GM12891 (cell line): ENCODE results near the gene NEIL1.

Source experiments
- PAX5 ChIP-seq: IDR thresholded peaks from 2 replicates; pipeline ENCODE4 v1.6.1; 2011; ENCODE audit warnings: low read length, moderate library complexity, mild to moderate bottlenecking; ENCODE audit not compliant: insufficient read depth, severe bottlenecking
- POLR2A ChIP-seq: IDR thresholded peaks from 2 replicates; pipeline ENCODE4 v1.6.1; 2011; ENCODE audit warnings: low read depth, low read length, control low read depth
- POLR2AphosphoS5 ChIP-seq: IDR thresholded peaks from 2 replicates; pipeline ENCODE4 v1.6.1; 2011; ENCODE audit warnings: low read depth, low read length, control low read depth
- POU2F2 ChIP-seq: IDR thresholded peaks from 2 replicates; pipeline ENCODE4 v1.6.1; 2011; ENCODE audit warnings: low read depth, mild to moderate bottlenecking, control low read depth, low read length, moderate library complexity
- SPI1 ChIP-seq: IDR thresholded peaks from 2 replicates; pipeline ENCODE4 v1.6.1; 2011; ENCODE audit warnings: low read depth, low read length, control low read depth
- TAF1 ChIP-seq: IDR thresholded peaks from 2 replicates; pipeline ENCODE4 v1.6.1; 2011; ENCODE audit warnings: low read depth, low read length, control low read depth

- no peak for TF ChIP-seq POLR2A
- no peak for TF ChIP-seq PAX5
- no peak for TF ChIP-seq POLR2AphosphoS5
- TF ChIP-seq POU2F2 = no peak
- TF ChIP-seq SPI1 = no peak
- no peak for TF ChIP-seq TAF1
These were observed 18.1 kb upstream of the NEIL1 start for GRCh38 chr15:75328493-75329314.
